GM12878 (cell line): Measurements from ENCODE around the gene LENG9. TPM values are rescaled to one million over a fixed set of nuclear protein-coding genes. Genes with fewer than 3 reads are reported as not detected.
A peak's percentile ranks its signal among the peaks of the same experiment; 100 is the strongest.

ENCODE experiments used
- ATAC-seq: fragments of 200-7000 bp; cut with Tn5 transposase; 3 replicates; pipeline ENCODE4 v1.9.1; 2020; ENCODE audit warnings: mild to moderate bottlenecking, moderate library complexity
- BruUV-seq: library from RNA; stranded (reverse); fragments of 400-500 nt; replicated peaks from 2 replicates; lab custom pipeline; 2021; lab: Mats Ljungman, UMichigan
- CTCF ChIA-PET: fragments of 300-600 bp; sonication (Branson Sonifier 250); formaldehyde crosslinking; extraction: SDS; loops from one replicate; lab custom pipeline; 2021; ENCODE audit warnings: inconsistent platforms; lab: Yijun Ruan, JAX
- POLR2A ChIA-PET: fragments of 350-600 bp; formaldehyde crosslinking; extraction: SDS; loops from one replicate; lab custom pipeline; 2021; ENCODE audit warnings: inconsistent platforms; lab: Charles Lee
- RAD21 ChIA-PET: fragments of 300-600 bp; sonication (Branson Sonifier 250); formaldehyde crosslinking; loops from one replicate; lab custom pipeline; 2023; ENCODE audit warnings: antibody characterized with exemption; ENCODE audit not compliant: unreplicated experiment; lab: Charles Lee
- SMC1A ChIA-PET: fragments of 300-600 bp; sonication (Branson Sonifier 250); formaldehyde crosslinking; loops from one replicate; lab custom pipeline; 2023; ENCODE audit not compliant: unreplicated experiment, uncharacterized antibody; lab: Charles Lee
- DNase-seq: peaks from one replicate; pipeline ENCODE4 v3.0.0-alpha.2; 2011; ENCODE audit warnings: low read depth, low spot score
- FAIRE-seq: peaks from 3 replicates; lab custom pipeline; 2011; peaks lifted over from hg19 to GRCh38; lab: Jason Lieb, UNC
- H2AFZ ChIP-seq: 2 replicates; pipeline ENCODE4 v1.6.0; 2011; ENCODE audit warnings: low read depth, low read length, control low read depth; ENCODE audit not compliant: control insufficient read depth
- H3K27ac ChIP-seq: 2 replicates; pipeline ENCODE4 v1.5.1; 2011; ENCODE audit warnings: control low read depth; ENCODE audit not compliant: control insufficient read depth, insufficient read depth
- H3K27me3 ChIP-seq, 2 experiments: replicated peaks in 1 of 2; 2 replicates each; pipeline versions ENCODE4 v1.6.0 to v1.6.1; 2011; ENCODE audit warnings: low read length in 1 of 2; ENCODE audit not compliant: control insufficient read depth in 2 of 2, insufficient read depth in 2 of 2
- H3K36me3 ChIP-seq, 2 experiments: 2 replicates each; pipeline ENCODE4 v1.5.1; 2011; ENCODE audit warnings: low read length in 1 of 2; ENCODE audit not compliant: control insufficient read depth in 2 of 2, insufficient read depth in 2 of 2
- H3K4me1 ChIP-seq: 2 replicates; pipeline ENCODE4 v1.6.1; 2011; ENCODE audit warnings: mild to moderate bottlenecking, low read length, moderate library complexity, mixed read lengths; ENCODE audit not compliant: control insufficient read depth, insufficient read depth
- H3K4me2 ChIP-seq: 2 replicates; pipeline ENCODE4 v1.6.0; 2011; ENCODE audit warnings: control low read depth; ENCODE audit not compliant: control insufficient read depth, insufficient read depth
- H3K4me3 ChIP-seq: fragments of 200-600 bp; sonication (generic); 2 replicates; pipeline ENCODE4 v1.5.1; 2016
- H3K79me2 ChIP-seq: 2 replicates; pipeline ENCODE4 v1.6.0; 2011; ENCODE audit warnings: low read length; ENCODE audit not compliant: control insufficient read depth, insufficient read depth
- H3K9ac ChIP-seq: 2 replicates; pipeline ENCODE4 v1.8.0; 2011; ENCODE audit warnings: low read length, control low read depth, mixed read lengths; ENCODE audit not compliant: control insufficient read depth, insufficient read depth
- H3K9me3 ChIP-seq: replicated peaks from 3 replicates; pipeline ENCODE4 v1.5.1; 2011; ENCODE audit warnings: mild to moderate bottlenecking, low read length; ENCODE audit not compliant: control insufficient read depth, insufficient read depth
- H4K20me1 ChIP-seq: 2 replicates; pipeline ENCODE4 v1.6.0; 2011; ENCODE audit not compliant: control insufficient read depth, insufficient read depth
- BACH1 ChIP-seq: fragments of 450-650 bp; IDR thresholded peaks from 2 replicates; pipeline ENCODE4 v1.6.1; 2017; ENCODE audit warnings: mild to moderate bottlenecking, borderline replicate concordance
- BCL11A ChIP-seq: IDR thresholded peaks from 2 replicates; pipeline ENCODE4 v1.6.1; 2011; ENCODE audit warnings: low read depth, low read length
- NR2C2 ChIP-seq: IDR thresholded peaks from 2 replicates; pipeline ENCODE4 v1.6.1; 2011; ENCODE audit warnings: borderline replicate concordance, low read depth; ENCODE audit not compliant: control insufficient read depth, insufficient read length
- POLR2A ChIP-seq: IDR thresholded peaks from 2 replicates; pipeline ENCODE4 v1.6.1; 2011; ENCODE audit warnings: low read depth, mild to moderate bottlenecking, low read length
- POLR2AphosphoS5 ChIP-seq: IDR thresholded peaks from 2 replicates; pipeline ENCODE4 v1.6.1; 2011; ENCODE audit warnings: mild to moderate bottlenecking, low read length, inconsistent platforms
- ZBED1 ChIP-seq: IDR thresholded peaks from 2 replicates; pipeline ENCODE4 v1.6.1; 2016; ENCODE audit warnings: borderline replicate concordance
- ZSCAN29 ChIP-seq: fragments of 450-650 bp; IDR thresholded peaks from 2 replicates; pipeline ENCODE4 v1.6.1; 2017; ENCODE audit warnings: mild to moderate bottlenecking, moderate library complexity
- WGBS: methylation state at CpG from one replicate; pipeline ENCODE4 v1.1.6; 2016; ENCODE audit warnings: low lambda C conversion rate; ENCODE audit not compliant: insufficient replicate concordance, insufficient coverage; ENCODE audit errors: missing lambda C conversion rate; 5-methylcytosine and 5-hydroxymethylcytosine counted together
- in situ Hi-C: fragments of 300-500 bp; cut with MboI; formaldehyde crosslinking; loops from 9 replicates; pipeline ENCODE4 v1.14.3; 2018; ENCODE audit warnings: mixed read lengths
- intact Hi-C: fragments of 100-400 bp; cut with micrococcal nuclease; formaldehyde crosslinking; loops from one replicate; pipeline ENCODE4 v1.14.2; 2022; ENCODE audit not compliant: unreplicated experiment
- polyA plus RNA-seq, 11 experiments: library from polyadenylated mRNA; depleted of rRNA in 4 of 11; unstranded in 6 of 11; stranded (reverse) in 5 of 11; fragments of >200 nt; fragmentation: Nextera tagmentation in 4 of 11; fragmentation: Illumina TruSeq in 1 of 11; extraction: Ambion mirVana in 4 of 11; extraction: Trizol in 1 of 11; gene quantifications; 1 replicate in 1 of 11; 2 replicates in 10 of 11; pipeline versions ENCODE4 v1.2.1 to v1.2.3, GENCODE V29; 2011 to 2016; ENCODE audit warnings: inconsistent platforms in 2 of 11, missing spikeins in 2 of 11, low read depth in 1 of 11
- total RNA-seq, 4 experiments: library from RNA; depleted of rRNA in 3 of 4; stranded (reverse); fragments of >200 nt in 3 of 4; fragmentation: Illumina TruSeq in 1 of 4; extraction: Trizol in 1 of 4; gene quantifications; 2 replicates each; pipeline versions ENCODE4 v1.2.1 to v1.2.3, GENCODE V29; 2013 to 2021

The LENG9 gene
- total and polyA plus RNA-seq, 10 of the 15 experiments (the other 5 are each of a cell fraction or from before 2014, with no cell fraction given), result 0.09 to 2.9 (median 0.76) TPM; not detected in 1

- H3K36me3 ChIP-seq, result peaks cover 11 to 36% of the 10 kb centered on the region in 2 experiments
- POLR2A ChIA-PET, result interaction anchor here (1.7 kb wide), 1 partner anchor 14 kb away, joined by 13 read pairs; the partner anchor contains the start of gene LENG8
- SMC1A ChIA-PET, result no interaction called here
- H3K9ac ChIP-seq, result no peak overlapping the region; the same call in 1 of the 2 replicates
- H3K27me3 ChIP-seq, result no peaks in the 10 kb centered on the region
- no peaks in the 10 kb centered on the region for H3K9me3 ChIP-seq
- H2AFZ ChIP-seq, result no peak overlapping the region
- intact Hi-C loops, result no loop called here
- H3K4me2 ChIP-seq, result peak overlapping the region; percentile 96
- 0 out of 2 replicates have a peak overlapping the region, but pooled peaks have one; percentile 25 for H3K27ac ChIP-seq
- CTCF ChIA-PET, result interaction anchor here (0.7 to 1.2 kb wide), 3 partner anchors 14 to 192 kb away, joined by 3 to 6 read pairs (median 3); partner anchors contain the start of gene LENG8
- peak overlapping the region; percentile 76; the same call in 1 of the 2 replicates for H3K4me3 ChIP-seq
- H4K20me1 ChIP-seq, result no peaks in the 10 kb centered on the region
- H3K79me2 ChIP-seq, result peaks cover 14% of the 10 kb centered on the region
- RAD21 ChIA-PET, result no interaction called here
- BruUV-seq, result TSS peak; percentile 78
- FAIRE-seq, result no peak
- H3K4me1 ChIP-seq, result peaks cover 12% of the 10 kb centered on the region
- ATAC-seq, result no peak
- no peak for DNase-seq
- TF ChIP-seq BCL11A, result no peak
- TF ChIP-seq POLR2A, result peak; percentile 58; the same call in 1 of the 2 replicates
- TF ChIP-seq POLR2AphosphoS5, result peak; percentile 50
- TF ChIP-seq NR2C2, result no peak
- TF ChIP-seq ZSCAN29, result no peak
- TF ChIP-seq ZBED1, result no peak
- peak; percentile 55; the same call in 1 of the 2 replicates for TF ChIP-seq BACH1
- in situ Hi-C loops, result loop anchor here (10.0 kb wide), 1 partner anchor 1193 kb away; the partner anchor contains the start of gene U2AF2
- 85% methylated on average over 15 of the region's 15 CpGs for WGBS
Observed at GRCh38 chr19:54462047-54462654, 1.4 kb downstream of the LENG9 start.
